Left lung (tissue), 10 donors: Measurements from ENCODE around the gene CDH4. TPM values are rescaled to one million over a fixed set of nuclear protein-coding genes. Genes with fewer than 3 reads are reported as not detected.

Source experiments
- ATAC-seq: fragments of 200-7000 bp; cut with Tn5 transposase; one replicate; pipeline ENCODE4 v1.9.1; 2020; ENCODE audit warnings: moderate library complexity
- DNase-seq, 4 donors: peaks; one replicate each; pipeline ENCODE4 v3.0.0-alpha.2; 2013 to 2020
- H3K27ac ChIP-seq, 2 donors: fragments of 200-600 bp; sonication (generic) in 1 of 2; one replicate each; pipeline versions ENCODE4 v1.5.0 to v1.8.0; 2020 to 2021
- H3K27me3 ChIP-seq, 2 donors: fragments of 200-600 bp; sonication (generic) in 1 of 2; one replicate each; pipeline versions ENCODE4 v1.5.0 to v1.8.0; 2020 to 2021
- H3K36me3 ChIP-seq, 2 donors: fragments of 200-600 bp; sonication (generic) in 1 of 2; one replicate each; pipeline versions ENCODE4 v1.5.0 to v1.8.0; 2020 to 2021
- H3K4me1 ChIP-seq, 2 donors: fragments of 200-600 bp; one replicate each; pipeline ENCODE4 v1.8.0; 2021
- H3K4me3 ChIP-seq, 2 donors: fragments of 200-600 bp; sonication (generic) in 1 of 2; one replicate each; pipeline versions ENCODE4 v1.5.0 to v1.8.0; 2020 to 2021; ENCODE audit warnings: mild to moderate bottlenecking in 1 of 2
- H3K9me3 ChIP-seq, 2 donors: fragments of 200-600 bp; sonication (generic) in 1 of 2; one replicate each; pipeline versions ENCODE4 v1.5.0 to v1.8.0; 2020 to 2021
- intact Hi-C, 2 donors: fragments of 100-400 bp; cut with DNase I; formaldehyde crosslinking; loops; one replicate each; pipeline versions ENCODE4 v1.11.2 to v1.14.2; 2022
- polyA plus RNA-seq, 6 donors: library from polyadenylated mRNA; unstranded; fragments of 120-200 nt; gene quantifications; one replicate each; pipeline ENCODE4 v1.2.1, GENCODE V29; 2013; ENCODE audit not compliant: insufficient read length in 6 of 6
- total RNA-seq, 2 donors: library from RNA; stranded (reverse); fragmentation: NEBNext Ultra II Directional; extraction: Animal tissue kit (Norgen Biotek cat#: 25700); gene quantifications; one replicate each; pipeline ENCODE4 v1.2.1, GENCODE V29; 2021
- TF ChIP-seq, protein P1 (sequence below), 2 donors: fragments of 200-600 bp; sonication (generic) in 1 of 2; IDR thresholded peaks; one replicate each; pipeline versions ENCODE4 v1.5.0 to v1.8.0; 2021; ENCODE audit warnings: antibody characterized with exemption in 2 of 2
- donor health status: DM: no; HTN: yes; CAD: no.
- donor health status: DM: no; HTN: no; CAD: no.

CDH4 gene
- total and polyA plus RNA-seq, 8 donors: 0.24 to 10.8 (median 5.1) TPM

DNA sequence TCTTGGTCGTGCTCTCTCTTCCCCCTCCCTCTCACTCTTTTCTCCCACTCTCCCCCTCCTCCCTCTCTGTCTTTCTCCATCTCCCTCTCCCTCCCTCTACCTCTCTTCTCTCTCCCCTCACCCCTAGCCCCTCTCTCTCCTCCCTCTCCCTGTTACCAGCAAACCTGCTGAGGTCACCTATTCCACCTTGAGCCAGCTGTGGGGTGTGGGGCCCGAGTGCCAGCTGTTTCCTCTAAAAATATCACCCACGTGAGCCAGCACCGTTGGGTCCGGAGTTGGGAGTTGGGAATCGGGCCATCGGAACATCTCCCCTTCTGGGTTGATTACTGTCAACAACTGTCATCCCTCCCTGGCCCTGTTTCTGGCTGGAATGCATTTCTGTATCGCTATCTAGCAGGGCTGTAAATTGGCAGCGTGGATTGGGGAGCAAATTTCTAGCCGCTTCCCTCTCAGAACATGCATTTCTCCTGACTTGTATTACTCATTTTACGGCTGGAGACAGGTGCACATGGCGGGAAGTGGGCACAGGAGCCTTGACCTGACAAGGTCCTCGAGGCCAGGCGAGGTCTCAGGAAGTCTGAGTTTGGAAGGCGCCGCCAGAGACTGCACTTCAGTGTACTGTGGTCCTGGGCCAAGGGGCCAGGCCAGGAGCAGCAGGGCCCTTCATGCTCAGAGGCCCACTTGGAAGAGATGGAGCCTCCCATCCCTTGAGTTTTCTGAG is 165.3 kb downstream of the CDH4 start:
- TF ChIP-seq, protein P1, sequence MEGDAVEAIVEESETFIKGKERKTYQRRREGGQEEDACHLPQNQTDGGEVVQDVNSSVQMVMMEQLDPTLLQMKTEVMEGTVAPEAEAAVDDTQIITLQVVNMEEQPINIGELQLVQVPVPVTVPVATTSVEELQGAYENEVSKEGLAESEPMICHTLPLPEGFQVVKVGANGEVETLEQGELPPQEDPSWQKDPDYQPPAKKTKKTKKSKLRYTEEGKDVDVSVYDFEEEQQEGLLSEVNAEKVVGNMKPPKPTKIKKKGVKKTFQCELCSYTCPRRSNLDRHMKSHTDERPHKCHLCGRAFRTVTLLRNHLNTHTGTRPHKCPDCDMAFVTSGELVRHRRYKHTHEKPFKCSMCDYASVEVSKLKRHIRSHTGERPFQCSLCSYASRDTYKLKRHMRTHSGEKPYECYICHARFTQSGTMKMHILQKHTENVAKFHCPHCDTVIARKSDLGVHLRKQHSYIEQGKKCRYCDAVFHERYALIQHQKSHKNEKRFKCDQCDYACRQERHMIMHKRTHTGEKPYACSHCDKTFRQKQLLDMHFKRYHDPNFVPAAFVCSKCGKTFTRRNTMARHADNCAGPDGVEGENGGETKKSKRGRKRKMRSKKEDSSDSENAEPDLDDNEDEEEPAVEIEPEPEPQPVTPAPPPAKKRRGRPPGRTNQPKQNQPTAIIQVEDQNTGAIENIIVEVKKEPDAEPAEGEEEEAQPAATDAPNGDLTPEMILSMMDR (IDR thresholded peaks at IDR 0.05): no peak
- no peak for DNase-seq
- intact Hi-C loops: no loop called here
- H3K27me3 ChIP-seq: peaks cover 0 to 11% of the 10 kb centered on the region in 2 donors
- H3K4me3 ChIP-seq: no peak overlapping the region
- no peaks in the 10 kb centered on the region for H3K4me1 ChIP-seq
- ATAC-seq: no peak
- no peaks in the 10 kb centered on the region for H3K36me3 ChIP-seq
- H3K27ac ChIP-seq: no peak overlapping the region
- H3K9me3 ChIP-seq: peaks cover 0 to 37% of the 10 kb centered on the region in 2 donors

DNA sequence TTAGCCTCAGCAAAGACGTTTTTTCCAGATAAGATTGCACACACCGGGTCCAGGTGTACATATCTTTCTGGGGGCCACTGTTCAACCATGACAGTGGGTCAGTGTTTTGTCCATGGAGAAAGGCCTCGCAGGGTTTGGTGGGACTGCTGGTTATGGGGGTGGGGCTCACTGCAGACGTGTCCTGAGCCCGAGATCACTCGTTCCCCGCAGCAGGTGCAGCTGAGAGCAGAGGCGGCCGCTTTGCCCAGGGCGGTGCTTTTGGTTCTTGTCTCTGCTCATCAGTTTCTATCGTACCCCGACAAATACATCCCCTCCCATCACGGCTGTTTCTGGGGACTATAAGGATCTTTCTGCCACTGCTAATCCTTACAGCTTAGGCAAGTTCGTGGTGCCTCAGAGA is 166.9 kb downstream of the CDH4 start:
- no peak for ATAC-seq

DNA sequence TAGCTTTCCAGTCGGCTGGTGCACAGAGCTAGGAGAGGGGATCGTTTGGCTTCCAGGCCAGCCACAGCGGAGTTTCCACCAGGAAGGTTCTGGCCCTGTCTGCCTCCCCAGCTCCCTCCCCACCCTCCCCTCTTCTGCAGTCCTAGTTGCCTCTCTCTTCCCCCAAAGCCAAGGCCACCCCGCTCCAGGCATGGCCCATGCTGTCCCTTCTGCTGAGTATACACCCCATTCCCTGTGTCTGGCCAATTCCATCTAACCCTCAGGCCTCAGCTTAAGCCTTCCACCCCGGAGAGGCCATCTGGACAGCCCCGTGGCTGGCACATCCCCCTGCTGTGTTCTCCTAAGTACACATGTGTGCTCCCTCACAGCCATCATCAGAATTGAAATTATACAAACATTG is 167.4 kb downstream of the CDH4 start:
- Histone ChIP-seq H3K27ac (no peak overlapping the region), H3K9me3 (peaks cover 0 to 31% of the 10 kb centered on the region in 2 donors), H3K27me3 (peaks cover 0 to 11% of the 10 kb centered on the region in 2 donors), H3K4me3 (no peak overlapping the region), H3K4me1 (no peaks in the 10 kb centered on the region), H3K36me3 (no peaks in the 10 kb centered on the region)
- TF ChIP-seq, protein P1 (IDR thresholded peaks at IDR 0.05): no peak
- ATAC-seq: no peak
- intact Hi-C loops: no loop called here
- no peak for DNase-seq

More for the DNA sequence above, 166.9 kb downstream of the CDH4 start:
- intact Hi-C loops: no loop called here
- no peak overlapping the region for H3K4me3 ChIP-seq
- TF ChIP-seq, protein P1 (IDR thresholded peaks at IDR 0.05): no peak
- no peaks in the 10 kb centered on the region for H3K4me1 ChIP-seq
- peaks cover 0 to 11% of the 10 kb centered on the region in 2 donors for H3K27me3 ChIP-seq
- H3K36me3 ChIP-seq: no peaks in the 10 kb centered on the region
- no peak for DNase-seq
- no peak overlapping the region for H3K27ac ChIP-seq
- H3K9me3 ChIP-seq: peaks cover 0 to 36% of the 10 kb centered on the region in 2 donors

DNA sequence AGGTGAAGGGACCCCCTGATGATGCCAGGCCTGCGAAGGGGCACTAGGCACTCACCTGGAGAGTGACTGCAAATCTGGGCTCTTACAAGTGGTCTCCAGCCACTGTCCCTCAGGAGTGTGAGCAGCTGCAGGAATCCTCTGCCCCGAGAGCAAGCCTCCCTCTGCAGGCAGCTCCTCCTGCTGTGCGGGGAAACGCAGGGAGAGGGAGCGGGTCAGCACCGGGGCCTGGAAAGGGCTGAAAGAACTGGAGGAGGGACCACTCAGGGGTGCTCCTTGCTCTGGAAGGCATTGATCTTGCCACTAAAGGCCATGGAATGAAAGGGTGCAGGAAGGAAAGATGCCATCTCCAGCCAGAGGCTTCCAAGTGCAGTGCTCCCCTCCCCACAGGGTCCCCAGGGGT is 168.0 kb downstream of the CDH4 start:
- DNase-seq (no peak), ATAC-seq (no peak)
- H3K9me3 ChIP-seq: peaks cover 0 to 25% of the 10 kb centered on the region in 2 donors
- H3K36me3 ChIP-seq: no peaks in the 10 kb centered on the region
- intact Hi-C loops: no loop called here
- no peaks in the 10 kb centered on the region for H3K4me1 ChIP-seq
- TF ChIP-seq, protein P1 (IDR thresholded peaks at IDR 0.05): no peak
- H3K27ac ChIP-seq: no peak overlapping the region
- H3K4me3 ChIP-seq: no peak overlapping the region
- H3K27me3 ChIP-seq: peaks cover 0 to 11% of the 10 kb centered on the region in 2 donors

DNA sequence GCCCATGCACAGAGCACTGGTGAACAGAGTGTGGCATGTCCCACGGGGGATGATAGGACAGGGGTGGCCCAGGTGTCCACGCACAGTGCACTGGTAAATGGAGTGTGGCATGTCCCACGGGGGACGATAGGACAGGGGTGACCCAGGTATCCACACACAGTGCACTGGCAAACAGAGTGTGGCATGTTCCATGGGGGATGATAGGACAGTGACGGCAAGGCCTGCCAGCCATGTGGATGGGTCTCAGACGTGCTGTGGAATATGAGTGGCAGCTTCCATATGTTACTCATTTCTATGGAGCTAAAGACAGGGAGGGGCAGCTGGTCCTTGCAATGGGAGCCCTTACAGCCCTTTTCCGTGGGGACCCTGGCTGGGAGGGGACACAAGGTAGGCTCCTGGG is 168.7 kb downstream of the CDH4 start:
- peaks cover 0 to 27% of the 10 kb centered on the region in 2 donors for H3K9me3 ChIP-seq
- DNase-seq: no peak
- peaks cover 0 to 11% of the 10 kb centered on the region in 2 donors for H3K27me3 ChIP-seq
- no peak overlapping the region for H3K4me3 ChIP-seq
- ATAC-seq: no peak
- no peaks in the 10 kb centered on the region for H3K36me3 ChIP-seq
- no peaks in the 10 kb centered on the region for H3K4me1 ChIP-seq
- no peak overlapping the region for H3K27ac ChIP-seq
- intact Hi-C loops: no loop called here
- TF ChIP-seq, protein P1 (IDR thresholded peaks at IDR 0.05): no peak
